ENCODE data around the gene TNFAIP8. TPM values are rescaled to one million over a fixed set of nuclear protein-coding genes. Genes with fewer than 3 reads are reported as not detected.

Gene TNFAIP8
- total RNA-seq, 1 experiment from 2014 or later, result 24.1 TPM

DNA sequence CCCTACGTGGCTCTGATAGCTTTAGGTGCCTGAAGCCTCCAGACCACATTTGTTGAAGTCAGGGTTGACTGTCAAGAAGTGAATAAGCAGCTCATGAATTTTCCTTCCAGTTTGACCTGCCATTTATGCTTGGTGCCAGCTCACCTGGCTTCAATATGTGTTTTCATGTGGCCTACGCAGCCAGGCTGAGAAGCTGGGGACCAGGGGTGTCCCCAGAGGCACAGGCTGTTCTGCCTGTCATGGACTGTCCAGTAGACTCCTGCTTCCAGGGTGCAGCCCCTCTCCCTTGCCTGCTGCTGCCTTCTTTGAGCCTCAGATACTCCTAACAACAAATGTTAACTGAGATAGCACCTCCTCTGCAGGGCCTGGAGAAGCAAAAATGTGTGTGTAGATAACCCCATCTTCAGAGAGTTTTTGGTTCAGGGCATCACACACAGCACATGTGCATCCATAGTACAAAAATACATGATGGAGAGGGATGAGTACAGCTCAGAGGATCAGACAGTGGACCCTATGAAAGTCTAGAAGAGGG lies 5.8 kb downstream of the TNFAIP8 start (continued):
- TF ChIP-seq, protein P1, sequence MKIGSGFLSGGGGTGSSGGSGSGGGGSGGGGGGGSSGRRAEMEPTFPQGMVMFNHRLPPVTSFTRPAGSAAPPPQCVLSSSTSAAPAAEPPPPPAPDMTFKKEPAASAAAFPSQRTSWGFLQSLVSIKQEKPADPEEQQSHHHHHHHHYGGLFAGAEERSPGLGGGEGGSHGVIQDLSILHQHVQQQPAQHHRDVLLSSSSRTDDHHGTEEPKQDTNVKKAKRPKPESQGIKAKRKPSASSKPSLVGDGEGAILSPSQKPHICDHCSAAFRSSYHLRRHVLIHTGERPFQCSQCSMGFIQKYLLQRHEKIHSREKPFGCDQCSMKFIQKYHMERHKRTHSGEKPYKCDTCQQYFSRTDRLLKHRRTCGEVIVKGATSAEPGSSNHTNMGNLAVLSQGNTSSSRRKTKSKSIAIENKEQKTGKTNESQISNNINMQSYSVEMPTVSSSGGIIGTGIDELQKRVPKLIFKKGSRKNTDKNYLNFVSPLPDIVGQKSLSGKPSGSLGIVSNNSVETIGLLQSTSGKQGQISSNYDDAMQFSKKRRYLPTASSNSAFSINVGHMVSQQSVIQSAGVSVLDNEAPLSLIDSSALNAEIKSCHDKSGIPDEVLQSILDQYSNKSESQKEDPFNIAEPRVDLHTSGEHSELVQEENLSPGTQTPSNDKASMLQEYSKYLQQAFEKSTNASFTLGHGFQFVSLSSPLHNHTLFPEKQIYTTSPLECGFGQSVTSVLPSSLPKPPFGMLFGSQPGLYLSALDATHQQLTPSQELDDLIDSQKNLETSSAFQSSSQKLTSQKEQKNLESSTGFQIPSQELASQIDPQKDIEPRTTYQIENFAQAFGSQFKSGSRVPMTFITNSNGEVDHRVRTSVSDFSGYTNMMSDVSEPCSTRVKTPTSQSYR (CRISPR knock-in tag; IDR thresholded peaks at IDR 0.05), result no peak
- TF ChIP-seq RELA (CRISPR knock-in tag; IDR thresholded peaks at IDR 0.05; ENCODE audit: borderline replicate concordance) (no peak), GRHL2 (CRISPR knock-in tag; IDR thresholded peaks at IDR 0.05; ENCODE audit: insufficient replicate concordance, severe bottlenecking) (no peak), PRRX2 (CRISPR knock-in tag; IDR thresholded peaks at IDR 0.05) (no peak), HMGA2 (CRISPR knock-in tag; IDR thresholded peaks at IDR 0.05) (no peak), FOXK1 (CRISPR knock-in tag; IDR thresholded peaks at IDR 0.05) (no peak)
- TF ChIP-seq, protein P2, sequence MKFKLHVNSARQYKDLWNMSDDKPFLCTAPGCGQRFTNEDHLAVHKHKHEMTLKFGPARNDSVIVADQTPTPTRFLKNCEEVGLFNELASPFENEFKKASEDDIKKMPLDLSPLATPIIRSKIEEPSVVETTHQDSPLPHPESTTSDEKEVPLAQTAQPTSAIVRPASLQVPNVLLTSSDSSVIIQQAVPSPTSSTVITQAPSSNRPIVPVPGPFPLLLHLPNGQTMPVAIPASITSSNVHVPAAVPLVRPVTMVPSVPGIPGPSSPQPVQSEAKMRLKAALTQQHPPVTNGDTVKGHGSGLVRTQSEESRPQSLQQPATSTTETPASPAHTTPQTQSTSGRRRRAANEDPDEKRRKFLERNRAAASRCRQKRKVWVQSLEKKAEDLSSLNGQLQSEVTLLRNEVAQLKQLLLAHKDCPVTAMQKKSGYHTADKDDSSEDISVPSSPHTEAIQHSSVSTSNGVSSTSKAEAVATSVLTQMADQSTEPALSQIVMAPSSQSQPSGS (CRISPR knock-in tag; IDR thresholded peaks at IDR 0.05; ENCODE audit: borderline replicate concordance, low read depth), result no peak

- H3K36me3 Mint-ChIP-seq, result peaks cover 3% of the 10 kb centered on the region
- no peak for ATAC-seq
- no peak overlapping the region for H3K27ac Mint-ChIP-seq
- no peak for DNase-seq (ENCODE audit: low spot score)
- POLR2A ChIA-PET, result interaction anchor here (0.7 kb wide), 1 partner anchor 15 kb away, joined by 3 read pairs; no protein-coding TSS in a partner anchor
- H3K4me1 Mint-ChIP-seq, result peaks cover 64% of the 10 kb centered on the region
- TF ChIP-seq, protein P3, sequence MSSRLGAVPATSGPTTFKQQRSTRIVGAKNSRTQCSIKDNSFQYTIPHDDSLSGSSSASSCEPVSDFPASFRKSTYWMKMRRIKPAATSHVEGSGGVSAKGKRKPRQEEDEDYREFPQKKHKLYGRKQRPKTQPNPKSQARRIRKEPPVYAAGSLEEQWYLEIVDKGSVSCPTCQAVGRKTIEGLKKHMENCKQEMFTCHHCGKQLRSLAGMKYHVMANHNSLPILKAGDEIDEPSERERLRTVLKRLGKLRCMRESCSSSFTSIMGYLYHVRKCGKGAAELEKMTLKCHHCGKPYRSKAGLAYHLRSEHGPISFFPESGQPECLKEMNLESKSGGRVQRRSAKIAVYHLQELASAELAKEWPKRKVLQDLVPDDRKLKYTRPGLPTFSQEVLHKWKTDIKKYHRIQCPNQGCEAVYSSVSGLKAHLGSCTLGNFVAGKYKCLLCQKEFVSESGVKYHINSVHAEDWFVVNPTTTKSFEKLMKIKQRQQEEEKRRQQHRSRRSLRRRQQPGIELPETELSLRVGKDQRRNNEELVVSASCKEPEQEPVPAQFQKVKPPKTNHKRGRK (CRISPR knock-in tag; IDR thresholded peaks at IDR 0.05; ENCODE audit: borderline replicate concordance), result no peak
- TF ChIP-seq SMAD4 (CRISPR knock-in tag; IDR thresholded peaks at IDR 0.05) (no peak), JUN (CRISPR knock-in tag; IDR thresholded peaks at IDR 0.05) (no peak), FOXP1 (CRISPR knock-in tag; IDR thresholded peaks at IDR 0.05; ENCODE audit: borderline replicate concordance) (no peak), ZNF396 (CRISPR knock-in tag; IDR thresholded peaks at IDR 0.05; ENCODE audit: borderline replicate concordance) (no peak), FOXP4 (CRISPR knock-in tag; IDR thresholded peaks at IDR 0.05) (no peak), ZBTB43 (CRISPR knock-in tag; IDR thresholded peaks at IDR 0.05) (no peak)
- TF ChIP-seq, protein P4, sequence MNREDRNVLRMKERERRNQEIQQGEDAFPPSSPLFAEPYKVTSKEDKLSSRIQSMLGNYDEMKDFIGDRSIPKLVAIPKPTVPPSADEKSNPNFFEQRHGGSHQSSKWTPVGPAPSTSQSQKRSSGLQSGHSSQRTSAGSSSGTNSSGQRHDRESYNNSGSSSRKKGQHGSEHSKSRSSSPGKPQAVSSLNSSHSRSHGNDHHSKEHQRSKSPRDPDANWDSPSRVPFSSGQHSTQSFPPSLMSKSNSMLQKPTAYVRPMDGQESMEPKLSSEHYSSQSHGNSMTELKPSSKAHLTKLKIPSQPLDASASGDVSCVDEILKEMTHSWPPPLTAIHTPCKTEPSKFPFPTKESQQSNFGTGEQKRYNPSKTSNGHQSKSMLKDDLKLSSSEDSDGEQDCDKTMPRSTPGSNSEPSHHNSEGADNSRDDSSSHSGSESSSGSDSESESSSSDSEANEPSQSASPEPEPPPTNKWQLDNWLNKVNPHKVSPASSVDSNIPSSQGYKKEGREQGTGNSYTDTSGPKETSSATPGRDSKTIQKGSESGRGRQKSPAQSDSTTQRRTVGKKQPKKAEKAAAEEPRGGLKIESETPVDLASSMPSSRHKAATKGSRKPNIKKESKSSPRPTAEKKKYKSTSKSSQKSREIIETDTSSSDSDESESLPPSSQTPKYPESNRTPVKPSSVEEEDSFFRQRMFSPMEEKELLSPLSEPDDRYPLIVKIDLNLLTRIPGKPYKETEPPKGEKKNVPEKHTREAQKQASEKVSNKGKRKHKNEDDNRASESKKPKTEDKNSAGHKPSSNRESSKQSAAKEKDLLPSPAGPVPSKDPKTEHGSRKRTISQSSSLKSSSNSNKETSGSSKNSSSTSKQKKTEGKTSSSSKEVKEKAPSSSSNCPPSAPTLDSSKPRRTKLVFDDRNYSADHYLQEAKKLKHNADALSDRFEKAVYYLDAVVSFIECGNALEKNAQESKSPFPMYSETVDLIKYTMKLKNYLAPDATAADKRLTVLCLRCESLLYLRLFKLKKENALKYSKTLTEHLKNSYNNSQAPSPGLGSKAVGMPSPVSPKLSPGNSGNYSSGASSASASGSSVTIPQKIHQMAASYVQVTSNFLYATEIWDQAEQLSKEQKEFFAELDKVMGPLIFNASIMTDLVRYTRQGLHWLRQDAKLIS (CRISPR knock-in tag; IDR thresholded peaks at IDR 0.05; ENCODE audit: borderline replicate concordance), result no peak
- no peaks in the 10 kb centered on the region for H3K27me3 Mint-ChIP-seq (ENCODE audit: low read depth)
- no peak overlapping the region for H3K4me3 Mint-ChIP-seq
- peaks cover 3% of the 10 kb centered on the region for H3K9me3 Mint-ChIP-seq
- CTCF ChIA-PET, result interaction anchor here (1.3 kb wide), 1 partner anchor 49 kb away, joined by 5 read pairs; no protein-coding TSS in a partner anchor
Measured at GRCh38 chr5:119362714-119363113, 6.9 kb downstream of the TNFAIP8 start.

All from WTC11 (cell line).